GM18511 (cell line): ENCODE measurements around the gene B4GALT5.

Experiments used
- ATAC-seq: cut with Tn5 transposase; IDR thresholded peaks from one replicate; pipeline ENCODE4 v1.9.1; 2021; ENCODE audit warnings: mild to moderate bottlenecking, moderate library complexity; ENCODE audit not compliant: unreplicated experiment

The B4GALT5 gene

GRCh38 chr20:49701241-49701790, 12.4 kb downstream of the B4GALT5 start:
- ATAC-seq: no peak

GRCh38 chr20:49700411-49701185, 13.1 kb downstream of the B4GALT5 start:
- ATAC-seq: no peak

- peak; percentile 78 for ATAC-seq
Measured at GRCh38 chr20:49699200-49699992, 14.3 kb downstream of the B4GALT5 start.

GRCh38 chr20:49698477-49698876, 15.2 kb downstream of the B4GALT5 start:
- ATAC-seq: no peak

- no peak for ATAC-seq
Measured at GRCh38 chr20:49697071-49697470, 16.6 kb downstream of the B4GALT5 start.

- no peak for ATAC-seq
Measured at GRCh38 chr20:49696594-49696993, 17.1 kb downstream of the B4GALT5 start.

- ATAC-seq: no peak
Measured at GRCh38 chr20:49695830-49696229, 17.8 kb downstream of the B4GALT5 start.

GRCh38 chr20:49694450-49695071, 19.1 kb downstream of the B4GALT5 start:
- no peak for ATAC-seq

GRCh38 chr20:49693435-49694171, 20.1 kb downstream of the B4GALT5 start:
- ATAC-seq: no peak

GRCh38 chr20:49692941-49693340, 20.7 kb downstream of the B4GALT5 start:
- no peak for ATAC-seq

GRCh38 chr20:49691818-49692568, 21.7 kb downstream of the B4GALT5 start:
- no peak for ATAC-seq

GRCh38 chr20:49690899-49691620, 22.6 kb downstream of the B4GALT5 start:
- no peak for ATAC-seq

GRCh38 chr20:49687595-49688567, 25.8 kb downstream of the B4GALT5 start:
- ATAC-seq: no peak

- no peak for ATAC-seq
Measured at GRCh38 chr20:49685809-49686208, 27.9 kb downstream of the B4GALT5 start.

GRCh38 chr20:49685161-49685601, 28.5 kb downstream of the B4GALT5 start:
- ATAC-seq: no peak

GRCh38 chr20:49684335-49684997, 29.2 kb downstream of the B4GALT5 start:
- ATAC-seq: no peak

- no peak for ATAC-seq
Measured at GRCh38 chr20:49682798-49683197, 30.9 kb downstream of the B4GALT5 start.

- ATAC-seq: no peak
Measured at GRCh38 chr20:49682278-49682677, 31.4 kb downstream of the B4GALT5 start.
